GM19455 (cell line): ENCODE results near the gene MAST4.

Experiments used
- ATAC-seq: cut with Tn5 transposase; IDR thresholded peaks from one replicate; pipeline ENCODE4 v1.9.1; 2021; ENCODE audit not compliant: unreplicated experiment

MAST4 gene

GRCh38 chr5:66985417-66985816 lies 389.2 kb downstream of the MAST4 start:
- no peak for ATAC-seq

GRCh38 chr5:66986009-66986408 lies 389.8 kb downstream of the MAST4 start:
- no peak for ATAC-seq

- ATAC-seq = no peak
These were observed 390.3 kb downstream of the MAST4 start for GRCh38 chr5:66986534-66986933.

GRCh38 chr5:66987126-66987525 lies 390.9 kb downstream of the MAST4 start:
- ATAC-seq = no peak

- no peak for ATAC-seq
These were observed 391.3 kb downstream of the MAST4 start for GRCh38 chr5:66987540-66987939.

GRCh38 chr5:66987949-66988838 lies 392.0 kb downstream of the MAST4 start:
- peak; percentile 80 for ATAC-seq

GRCh38 chr5:66989286-66989685 lies 393.1 kb downstream of the MAST4 start:
- ATAC-seq = no peak

- no peak for ATAC-seq
These were observed 393.6 kb downstream of the MAST4 start for GRCh38 chr5:66989781-66990180.

GRCh38 chr5:66991746-66992145 lies 395.6 kb downstream of the MAST4 start:
- no peak for ATAC-seq

GRCh38 chr5:66992547-66992946 lies 396.4 kb downstream of the MAST4 start:
- ATAC-seq = no peak

GRCh38 chr5:66993448-66993847 lies 397.3 kb downstream of the MAST4 start:
- ATAC-seq = no peak

GRCh38 chr5:66993882-66994281 lies 397.7 kb downstream of the MAST4 start:
- ATAC-seq = no peak

GRCh38 chr5:66994790-66995189 lies 398.6 kb downstream of the MAST4 start:
- no peak for ATAC-seq

- ATAC-seq = no peak
These were observed 404.7 kb downstream of the MAST4 start for GRCh38 chr5:67000794-67001475.

- no peak for ATAC-seq
These were observed 406.9 kb downstream of the MAST4 start for GRCh38 chr5:67002832-67003684.

GRCh38 chr5:67003685-67003934 lies 407.4 kb downstream of the MAST4 start:
- ATAC-seq = no peak

- no peak for ATAC-seq
These were observed 407.9 kb downstream of the MAST4 start for GRCh38 chr5:67003935-67004729.

GRCh38 chr5:67004730-67005350 lies 408.6 kb downstream of the MAST4 start:
- ATAC-seq = no peak

GRCh38 chr5:67005737-67006499 lies 409.7 kb downstream of the MAST4 start:
- no peak for ATAC-seq

- no peak for ATAC-seq
These were observed 410.3 kb downstream of the MAST4 start for GRCh38 chr5:67006500-67006848.
